ENCODE results near the gene COL18A1.
"Not testable (repeated sequence)": the region's sequence is repeated elsewhere in the genome, so short reads cannot be mapped to it uniquely, and the experiment has no call there.

Gene COL18A1

DNA sequence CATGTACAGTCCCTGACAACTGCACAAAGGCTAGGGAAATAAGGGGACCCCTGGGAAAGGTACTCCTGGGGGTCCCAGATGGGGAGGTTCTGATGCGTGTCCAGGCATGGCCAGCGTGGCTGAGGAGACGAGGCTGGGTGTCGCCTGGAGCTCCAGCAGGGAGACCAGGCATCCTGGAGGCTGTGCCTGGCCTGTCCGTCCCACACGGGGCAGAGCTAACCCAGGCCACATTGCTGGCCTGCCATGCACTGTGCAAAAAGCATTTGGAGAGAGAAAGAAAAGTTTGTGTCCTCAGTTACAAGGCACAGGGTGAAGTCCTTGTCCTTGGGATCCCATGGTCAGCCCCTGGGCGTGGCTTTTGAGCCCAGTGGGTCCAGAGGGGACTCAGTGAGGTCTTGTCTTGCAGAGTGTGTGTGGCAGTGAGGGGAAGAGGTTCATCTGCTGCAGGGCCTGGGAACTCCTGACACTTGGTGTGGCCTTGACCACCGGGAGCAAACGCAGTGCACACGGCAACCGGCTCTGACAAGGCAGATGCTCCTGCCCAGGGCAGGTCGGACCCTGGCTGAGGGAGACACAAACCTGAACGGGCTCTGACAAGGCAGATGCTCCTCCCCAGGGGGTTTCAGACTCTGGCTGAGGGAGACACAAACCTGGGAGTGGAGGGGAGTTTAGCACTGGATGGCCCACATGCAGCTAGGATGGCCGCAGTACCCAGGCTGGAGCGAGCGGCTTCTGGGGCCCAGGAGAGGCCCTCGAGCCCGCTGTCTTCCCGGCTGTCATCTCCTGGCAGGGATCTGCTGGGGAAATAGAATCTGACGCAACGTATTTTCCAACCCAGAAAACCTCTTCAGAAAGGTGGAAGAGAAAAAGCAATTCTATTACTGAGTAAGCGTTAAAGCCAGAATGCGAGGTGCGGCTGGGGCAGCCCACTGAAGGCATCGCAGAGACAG, 37.3 kb upstream of the COL18A1 start:
- DNase-seq = no peak

DNA sequence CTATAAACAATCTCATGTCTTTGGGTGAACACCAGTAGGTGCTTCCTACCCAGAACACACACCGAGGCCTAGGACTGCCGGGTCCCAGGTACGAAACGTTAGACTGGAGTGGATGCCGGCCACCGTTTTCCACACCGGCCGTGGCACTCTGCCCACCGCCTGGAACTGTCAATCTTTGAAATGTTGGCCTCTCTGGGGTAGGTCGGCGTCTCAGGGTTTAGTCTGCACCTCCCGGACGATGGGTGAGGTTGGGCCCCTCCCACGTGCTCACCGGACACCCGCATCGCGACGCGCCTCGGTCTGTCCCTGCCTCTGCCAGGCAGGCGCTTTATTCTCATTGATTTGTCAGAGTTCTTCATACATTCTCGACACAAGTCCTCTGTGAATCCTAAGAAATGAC, 35.9 kb upstream of the COL18A1 start:
- DNase-seq = not testable (repeated sequence)

DNA sequence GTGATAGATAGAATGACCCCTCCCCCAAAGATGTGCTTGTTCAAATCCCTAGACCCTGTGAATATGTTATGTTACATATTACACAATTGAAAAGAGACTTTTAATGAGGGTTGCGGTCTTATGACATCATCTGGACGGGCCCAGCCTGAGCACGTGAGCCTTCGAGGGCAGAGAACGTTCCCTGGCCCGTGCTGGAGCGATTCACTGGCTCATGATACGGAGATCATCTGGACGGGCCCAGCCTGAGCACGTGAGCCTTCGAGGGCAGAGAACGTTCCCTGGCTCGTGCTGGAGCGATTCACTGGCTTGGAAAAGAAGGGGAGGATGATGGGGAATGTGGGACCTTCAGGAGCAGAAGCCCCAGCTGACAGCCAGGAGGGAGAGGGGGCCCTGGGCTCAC, 34.4 kb upstream of the COL18A1 start:
- no peak for DNase-seq

- DNase-seq = no peak
These were observed 33.9 kb upstream of the COL18A1 start for GRCh38 chr21:45371081-45371480.

DNA sequence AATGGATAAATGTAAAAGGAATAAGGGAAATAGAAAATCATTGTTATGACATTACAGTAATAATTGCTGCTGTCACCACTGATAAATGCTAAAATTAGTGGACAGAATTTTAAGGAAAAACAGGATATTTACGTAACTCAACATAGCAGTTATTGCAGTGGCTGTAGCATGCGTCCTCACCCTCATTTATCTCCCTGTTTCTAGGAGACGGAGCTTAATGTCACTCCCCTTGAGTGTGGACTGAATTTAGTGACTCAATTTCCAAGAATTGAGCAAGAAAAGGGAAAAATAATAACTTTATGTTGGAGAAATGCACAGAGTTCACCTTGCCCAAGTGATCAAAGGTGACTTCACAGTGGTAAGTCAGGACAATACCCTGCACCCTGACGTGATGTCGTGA, 33.3 kb upstream of the COL18A1 start:
- DNase-seq = no peak

- DNase-seq = no peak
These were observed 32.1 kb upstream of the COL18A1 start for GRCh38 chr21:45372732-45373355.

- DNase-seq = no peak
These were observed 30.8 kb upstream of the COL18A1 start for GRCh38 chr21:45373991-45374816.

DNA sequence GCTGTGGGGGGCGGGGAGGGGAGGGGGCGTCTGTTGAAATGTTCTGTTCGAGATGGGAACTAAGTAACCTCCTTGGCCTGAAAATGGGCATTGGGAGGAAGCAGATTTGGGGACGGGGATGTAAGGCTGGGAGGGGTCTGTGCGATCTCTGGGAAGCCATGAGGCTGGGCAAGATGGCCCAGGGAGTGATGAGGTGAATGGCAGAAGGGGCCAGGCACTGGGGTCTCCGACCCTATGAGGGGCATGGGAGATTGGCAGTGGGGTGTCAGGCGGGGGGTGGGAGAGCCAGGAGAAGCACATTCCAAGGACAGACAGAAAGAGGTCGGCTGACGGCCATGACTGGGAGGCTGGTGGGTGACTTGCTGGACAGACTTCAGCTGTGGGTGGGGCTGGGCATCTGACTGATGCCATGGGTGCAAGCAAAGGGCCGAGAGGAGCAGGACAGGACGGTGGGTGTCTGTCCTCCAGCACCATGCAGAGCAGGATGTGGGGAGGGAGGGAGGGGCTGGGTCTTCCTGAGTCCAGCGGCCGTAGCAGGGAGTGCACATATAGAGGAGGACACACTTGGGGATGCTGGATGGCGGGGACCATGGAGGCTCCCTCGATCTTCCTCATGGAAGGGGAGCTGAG, 30.0 kb upstream of the COL18A1 start:
- no peak for DNase-seq

- DNase-seq = no peak
These were observed 28.3 kb upstream of the COL18A1 start for GRCh38 chr21:45376459-45377324.

DNA sequence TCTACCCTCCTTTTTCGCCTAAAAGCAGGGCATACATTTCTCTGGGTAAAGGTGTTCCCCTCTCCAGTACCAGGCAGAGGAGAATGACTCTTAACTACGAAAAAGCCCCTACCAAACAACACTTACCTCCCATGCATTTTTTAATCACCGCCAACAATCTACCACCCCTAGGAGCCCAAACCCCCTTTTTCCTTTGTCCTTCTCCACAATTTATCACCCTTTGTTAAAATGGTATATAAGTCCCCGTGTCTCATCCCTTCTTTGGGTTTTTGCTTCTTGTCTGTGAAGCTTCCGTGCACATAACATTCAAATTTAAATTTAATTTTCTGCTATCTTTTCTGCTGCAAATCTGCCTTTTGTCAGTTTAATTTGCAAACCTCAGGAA, 27.6 kb upstream of the COL18A1 start:
- DNase-seq = no peak

GRCh38 chr21:45377866-45378257, 27.1 kb upstream of the COL18A1 start:
- no peak for DNase-seq

DNA sequence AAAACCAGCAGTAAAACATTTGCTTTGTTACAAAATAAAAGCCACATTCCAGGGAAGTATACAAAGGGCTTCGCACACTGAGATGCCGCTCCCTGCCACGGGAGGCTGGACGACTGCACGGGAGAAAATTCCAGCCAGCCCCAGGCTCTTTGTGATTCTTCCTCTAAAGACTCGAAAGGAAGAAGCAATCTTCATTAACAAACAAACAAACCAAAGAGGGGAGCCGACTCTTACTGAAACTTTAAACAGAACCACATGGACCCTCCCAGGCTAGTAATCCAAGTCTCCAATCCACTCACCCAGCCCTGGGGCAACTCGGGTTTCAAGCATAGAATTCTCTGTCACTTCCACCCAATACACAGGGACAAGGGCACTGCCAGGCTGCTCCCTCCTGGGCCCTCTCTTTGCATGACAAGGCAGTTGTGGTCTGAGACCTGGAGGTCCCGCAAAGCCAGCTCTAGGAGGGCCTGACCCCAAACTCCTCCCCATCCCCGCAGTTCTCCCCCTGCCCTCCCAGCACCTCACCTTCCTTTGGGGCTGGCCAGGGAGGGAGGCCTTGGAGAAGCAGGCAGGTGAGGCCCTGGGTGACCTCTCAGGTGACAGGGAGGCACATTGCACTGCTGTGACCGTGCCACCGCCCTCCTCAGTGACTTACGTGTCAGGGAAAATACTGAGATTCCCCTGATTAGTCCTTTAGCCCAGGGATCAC, 26.6 kb upstream of the COL18A1 start:
- no peak for DNase-seq

- no peak for DNase-seq
These were observed 25.6 kb upstream of the COL18A1 start for GRCh38 chr21:45379171-45379900.

DNA sequence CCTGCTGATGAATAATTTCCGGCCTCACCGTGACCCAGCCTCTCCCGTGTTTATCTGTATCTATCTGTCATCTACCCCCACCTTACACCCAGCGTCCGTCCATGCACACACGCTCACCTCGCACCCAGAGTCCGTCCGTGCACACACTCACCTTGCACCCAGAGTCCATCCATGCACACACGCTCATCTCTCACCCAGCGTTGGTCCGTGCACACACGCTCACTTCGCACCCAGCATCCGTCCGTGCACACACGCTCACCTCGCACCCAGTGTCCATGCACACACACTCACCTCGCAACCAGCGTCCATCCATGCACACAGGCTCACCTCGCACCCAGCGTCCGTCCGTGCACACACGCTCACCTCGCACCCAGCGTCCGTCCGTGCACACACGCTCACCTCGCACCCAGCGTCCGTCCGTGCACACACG, 25.0 kb upstream of the COL18A1 start:
- no peak for DNase-seq

GRCh38 chr21:45380566-45380965, 24.4 kb upstream of the COL18A1 start:
- DNase-seq = no peak

DNA sequence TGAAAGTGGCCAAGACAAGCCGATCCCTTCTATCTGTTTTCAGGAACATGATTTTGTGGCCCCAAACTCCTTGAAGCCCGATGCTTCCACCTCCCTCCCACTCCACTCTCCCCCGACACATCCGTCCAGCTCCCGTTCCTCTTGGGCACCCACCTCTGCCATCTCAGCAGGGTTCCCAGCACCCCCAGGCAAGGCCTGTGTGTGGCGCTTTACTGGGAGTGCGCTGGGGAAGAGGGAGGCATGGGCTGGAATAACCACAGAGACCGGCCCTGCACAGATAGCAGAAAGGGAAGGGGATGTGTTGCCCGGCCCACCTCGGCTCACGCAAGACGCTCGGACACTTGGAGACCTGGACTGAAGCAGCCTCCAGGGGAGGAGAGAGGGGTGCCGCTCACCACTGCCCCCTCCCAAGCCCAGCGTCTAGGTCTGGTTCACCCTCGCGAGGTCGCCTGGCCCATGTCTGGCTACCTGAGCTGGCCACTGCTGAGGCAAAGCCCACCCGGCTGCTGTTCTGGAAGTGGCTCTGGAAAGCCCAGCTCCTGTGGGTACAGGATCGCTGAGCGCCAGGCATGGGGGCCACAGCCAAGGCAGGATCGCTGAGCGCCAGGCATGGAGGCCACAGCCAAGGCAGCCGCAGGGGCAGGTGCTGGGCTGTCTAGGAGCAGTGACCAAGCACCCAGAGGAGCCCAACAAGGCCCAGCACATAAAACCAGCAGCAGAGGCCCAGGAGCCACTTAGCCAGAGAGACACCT, 23.8 kb upstream of the COL18A1 start:
- no peak for DNase-seq

GRCh38 chr21:45381865-45382696, 22.9 kb upstream of the COL18A1 start:
- no peak for DNase-seq

DNA sequence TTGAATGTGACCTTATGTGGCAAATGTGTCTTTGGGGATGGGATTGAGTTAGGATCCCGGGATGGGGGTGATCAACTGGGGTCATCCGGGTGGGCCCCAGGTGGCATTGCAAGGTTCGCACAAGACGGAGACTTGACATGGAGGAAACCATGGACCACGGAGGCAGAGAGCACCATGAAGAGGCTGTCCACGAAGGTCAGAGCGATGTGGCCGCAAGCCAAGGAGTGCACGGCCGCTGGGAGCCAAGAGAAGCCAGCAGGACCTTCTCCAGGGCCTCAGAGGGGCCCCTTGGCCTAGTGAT, 22.3 kb upstream of the COL18A1 start:
- no peak for DNase-seq

GRCh38 chr21:45383111-45383614, 21.8 kb upstream of the COL18A1 start:
- no peak for DNase-seq
